Stimulated activated CD8-positive, alpha-beta memory T cell treated with anti-CD3 and anti-CD28 coated beads, Interleukin-4, amount 100 ng/mL, for 24 hours (primary cell): ENCODE results near the gene SALL1.

Experiments used
- DNase-seq: peaks from one replicate; pipeline ENCODE4 v3.0.0-alpha.2; 2020; ENCODE audit warnings: low read depth

The SALL1 gene

GRCh38 chr16:51111759-51112158, 39.3 kb downstream of the SALL1 start:
- no peak for DNase-seq

GRCh38 chr16:51110700-51111157, 40.3 kb downstream of the SALL1 start:
- DNase-seq: no peak

- DNase-seq: no peak
Measured at GRCh38 chr16:51109173-51109572, 41.9 kb downstream of the SALL1 start.

- DNase-seq: no peak
Measured at GRCh38 chr16:51107742-51108141, 43.3 kb downstream of the SALL1 start.

GRCh38 chr16:51106535-51106934, 44.5 kb downstream of the SALL1 start:
- DNase-seq: no peak

- no peak for DNase-seq
Measured at GRCh38 chr16:51103590-51103989, 47.5 kb downstream of the SALL1 start.

GRCh38 chr16:51097729-51098128, 53.3 kb downstream of the SALL1 start:
- DNase-seq: no peak

- DNase-seq: no peak
Measured at GRCh38 chr16:51095890-51096626, 55.0 kb downstream of the SALL1 start.

GRCh38 chr16:51095084-51095881, 55.8 kb downstream of the SALL1 start:
- DNase-seq: no peak

GRCh38 chr16:51093726-51094280, 57.3 kb downstream of the SALL1 start:
- DNase-seq: no peak
